H1 (cell line): ENCODE data around the gene CXCL17. TPM values are rescaled to one million over a fixed set of nuclear protein-coding genes. Genes with fewer than 3 reads are reported as not detected.

ENCODE experiments used
- BCL11A ChIP-seq, 2 experiments: IDR thresholded peaks; one replicate each; pipeline ENCODE4 v1.6.1; 2011; ENCODE audit warnings: low read depth in 2 of 2, low read length in 2 of 2, mild to moderate bottlenecking in 2 of 2
- CBX5 ChIP-seq: fragments of 300-800, 300-1000 bp; sonication (generic); IDR thresholded peaks from 2 replicates; pipeline ENCODE4 v1.7.1; 2016; ENCODE audit warnings: antibody characterized with exemption, low read length, low read depth
- CBX8 ChIP-seq: fragments of 300-800, 300-1000 bp; sonication (generic); IDR thresholded peaks from 2 replicates; pipeline ENCODE4 v1.7.1; 2016; ENCODE audit warnings: low read depth, low read length, borderline replicate concordance
- CHD7 ChIP-seq: fragments of 300-600 bp; sonication (generic); IDR thresholded peaks from 2 replicates; pipeline ENCODE4 v1.7.1; 2012; ENCODE audit warnings: low read length, moderate library complexity, mild to moderate bottlenecking, inconsistent platforms; ENCODE audit not compliant: insufficient replicate concordance
- CREB1 ChIP-seq: IDR thresholded peaks from 2 replicates; pipeline ENCODE4 v1.6.1; 2012; ENCODE audit warnings: inconsistent platforms
- EGR1 ChIP-seq: IDR thresholded peaks from 2 replicates; pipeline ENCODE4 v1.6.1; 2011; ENCODE audit warnings: low read depth, low read length, borderline replicate concordance
- EP300 ChIP-seq, 2 experiments: IDR thresholded peaks; 1 replicate in 1 of 2; 2 replicates in 1 of 2; pipeline ENCODE4 v1.6.1; 2011 to 2012; ENCODE audit warnings: low read depth in 2 of 2, low read length in 2 of 2, mild to moderate bottlenecking in 2 of 2, borderline replicate concordance in 1 of 2, inconsistent platforms in 1 of 2, moderate library complexity in 1 of 2
- GABPA ChIP-seq: IDR thresholded peaks from 2 replicates; pipeline ENCODE4 v1.6.1; 2011; ENCODE audit warnings: mild to moderate bottlenecking, low read length, moderate library complexity, borderline replicate concordance; ENCODE audit not compliant: insufficient read depth
- GTF2F1 ChIP-seq: IDR thresholded peaks from 2 replicates; pipeline ENCODE4 v1.6.1; 2012; ENCODE audit warnings: low read depth, low read length, improper control_type of control experiment, borderline replicate concordance
- POU5F1 ChIP-seq: IDR thresholded peaks from 2 replicates; pipeline ENCODE4 v1.6.1; 2011; ENCODE audit warnings: low read depth, mild to moderate bottlenecking, low read length, moderate library complexity
- SIX5 ChIP-seq: IDR thresholded peaks from 2 replicates; pipeline ENCODE4 v1.6.1; 2011; ENCODE audit warnings: mild to moderate bottlenecking, low read depth, low read length
- TBP ChIP-seq: IDR thresholded peaks from 2 replicates; pipeline ENCODE4 v1.6.1; 2011; ENCODE audit warnings: low read depth, low read length, improper control_type of control experiment
- polyA plus RNA-seq, 7 experiments: library from polyadenylated mRNA; depleted of rRNA in 3 of 7; stranded (reverse) in 5 of 7; unstranded in 2 of 7; fragments of >200 nt in 5 of 7; fragments of 200-250 nt in 2 of 7; gene quantifications; 1 replicate in 5 of 7; 2 replicates in 1 of 7; 4 replicates in 1 of 7; pipeline versions ENCODE4 v1.2.1 to v1.2.3, GENCODE V29; 2011 to 2013; ENCODE audit warnings: missing spikeins in 2 of 7, mixed read lengths in 2 of 7
- total RNA-seq: library from RNA; stranded (reverse); fragmentation: NEBNext Ultra II Directional; extraction: Animal tissue kit (Norgen Biotek cat#: 25700); gene quantifications from 2 replicates; pipeline ENCODE4 v1.2.1, GENCODE V29; 2021

Gene CXCL17
- total and polyA plus RNA-seq, 2 of the 8 experiments (the other 6 are each of a cell fraction or from before 2014, with no cell fraction given): not detected

- TF ChIP-seq CHD7 (no peak), CREB1 (no peak), EP300 (IDR thresholded peaks at IDR 0.05; ENCODE audit: borderline replicate concordance in 1 of 2, low read depth in 2 of 2, low read length in 2 of 2) (no peak), POU5F1 (no peak), SIX5 (no peak), GTF2F1 (no peak), BCL11A (IDR thresholded peaks at IDR 0.05; ENCODE audit: low read depth in 2 of 2, low read length in 2 of 2) (no peak), CBX5 (no peak), GABPA (no peak), CBX8 (no peak), EGR1 (no peak), TBP (no peak)
Observed at GRCh38 chr19:42431486-42431885, 11.3 kb downstream of the CXCL17 start (continued).
